GM12878 (cell line): Measurements from ENCODE around the gene TGM2. TPM values are rescaled to one million over a fixed set of nuclear protein-coding genes. Genes with fewer than 3 reads are reported as not detected.

Experiments
- ASH2L ChIP-seq: fragments of 300-600, 200-600 bp; sonication (generic); IDR thresholded peaks from 2 replicates; pipeline ENCODE4 v1.6.1; 2017; ENCODE audit warnings: low read depth, mild to moderate bottlenecking, borderline replicate concordance
- BHLHE40 ChIP-seq, 2 experiments: fragments of 450-650 bp in 1 of 2; IDR thresholded peaks; 2 replicates each; pipeline ENCODE4 v1.6.1; 2011 to 2017; ENCODE audit warnings: low read depth in 2 of 2, borderline replicate concordance in 1 of 2, improper control_type of control experiment in 1 of 2, low read length in 1 of 2, mild to moderate bottlenecking in 1 of 2
- CREB1 ChIP-seq: IDR thresholded peaks from 2 replicates; pipeline ENCODE4 v1.6.1; 2012; ENCODE audit warnings: low read depth, mild to moderate bottlenecking, inconsistent platforms
- EGR1 ChIP-seq, 2 experiments: IDR thresholded peaks; 1 replicate in 1 of 2; 2 replicates in 1 of 2; pipeline ENCODE4 v1.6.1; 2011 to 2012; ENCODE audit warnings: low read depth in 2 of 2, low read length in 2 of 2, borderline replicate concordance in 1 of 2, mild to moderate bottlenecking in 1 of 2, moderate library complexity in 1 of 2
- GATAD2B ChIP-seq: fragments of 450-650 bp; conservative IDR thresholded peaks from 2 replicates; pipeline ENCODE4 v1.6.1; 2017; ENCODE audit warnings: low read depth, mild to moderate bottlenecking, moderate library complexity
- HDGF ChIP-seq: fragments of 450-650 bp; IDR thresholded peaks from 2 replicates; pipeline ENCODE4 v1.6.1; 2016; ENCODE audit warnings: antibody characterized with exemption
- MTA2 ChIP-seq: fragments of 450-650 bp; IDR thresholded peaks from 2 replicates; pipeline ENCODE4 v1.6.1; 2016; ENCODE audit warnings: low read depth, mild to moderate bottlenecking, moderate library complexity
- MXI1 ChIP-seq: fragments of 150-350 bp; IDR thresholded peaks from 2 replicates; pipeline ENCODE4 v1.6.1; 2011; ENCODE audit warnings: low read depth, mild to moderate bottlenecking, inconsistent platforms, low read length, improper control_type of control experiment
- NBN ChIP-seq: fragments of 450-650 bp; IDR thresholded peaks from 2 replicates; pipeline ENCODE4 v1.6.1; 2016
- RAD51 ChIP-seq: fragments of 450-650 bp; IDR thresholded peaks from 2 replicates; pipeline ENCODE4 v1.6.1; 2016; ENCODE audit warnings: moderate library complexity, mild to moderate bottlenecking, inconsistent platforms
- RFX5 ChIP-seq: IDR thresholded peaks from 2 replicates; pipeline ENCODE4 v1.6.1; 2011; ENCODE audit warnings: low read depth, low read length, improper control_type of control experiment
- SIX5 ChIP-seq: IDR thresholded peaks from 2 replicates; pipeline ENCODE4 v1.6.1; 2011; ENCODE audit warnings: mild to moderate bottlenecking, low read depth, low read length, moderate library complexity; ENCODE audit not compliant: severe bottlenecking
- SP1 ChIP-seq: IDR thresholded peaks from one replicate; pipeline ENCODE4 v1.6.1; 2011; ENCODE audit warnings: low read depth, low read length
- SPI1 ChIP-seq: IDR thresholded peaks from 2 replicates; pipeline ENCODE4 v1.6.1; 2011; ENCODE audit warnings: low read depth, mild to moderate bottlenecking, low read length, moderate library complexity, borderline replicate concordance; ENCODE audit not compliant: insufficient read depth
- polyA plus RNA-seq, 11 experiments: library from polyadenylated mRNA; depleted of rRNA in 4 of 11; unstranded in 6 of 11; stranded (reverse) in 5 of 11; fragments of >200 nt; fragmentation: Nextera tagmentation in 4 of 11; fragmentation: Illumina TruSeq in 1 of 11; extraction: Ambion mirVana in 4 of 11; extraction: Trizol in 1 of 11; gene quantifications; 1 replicate in 1 of 11; 2 replicates in 10 of 11; pipeline versions ENCODE4 v1.2.1 to v1.2.3, GENCODE V29; 2011 to 2016; ENCODE audit warnings: inconsistent platforms in 2 of 11, missing spikeins in 2 of 11, low read depth in 1 of 11
- total RNA-seq, 4 experiments: library from RNA; depleted of rRNA in 3 of 4; stranded (reverse); fragments of >200 nt in 3 of 4; fragmentation: Illumina TruSeq in 1 of 4; extraction: Trizol in 1 of 4; gene quantifications; 2 replicates each; pipeline versions ENCODE4 v1.2.1 to v1.2.3, GENCODE V29; 2013 to 2021
- TF ChIP-seq, protein P1 (sequence below): fragments of 150-350 bp; IDR thresholded peaks from 2 replicates; pipeline ENCODE4 v1.6.1; 2014; ENCODE audit warnings: mild to moderate bottlenecking, low read depth, low read length
- TF ChIP-seq, protein P2 (sequence below): IDR thresholded peaks from 2 replicates; pipeline ENCODE4 v1.6.1; 2012; ENCODE audit warnings: improper control_type of control experiment, low read depth, low read length; ENCODE audit not compliant: insufficient replicate concordance
- TF ChIP-seq, protein P3 (sequence below): fragments of 450-650 bp; IDR thresholded peaks from 2 replicates; pipeline ENCODE4 v1.6.1; 2016; ENCODE audit warnings: mild to moderate bottlenecking
- TF ChIP-seq, protein P4 (sequence below): fragments of 450-650 bp; IDR thresholded peaks from 2 replicates; pipeline ENCODE4 v1.6.1; 2017; ENCODE audit warnings: mild to moderate bottlenecking, moderate library complexity

TGM2 gene
- total and polyA plus RNA-seq, 10 of the 15 experiments (the other 5 are each of a cell fraction or from before 2014, with no cell fraction given), result 0.11 to 1.9 (median 0.51) TPM

DNA sequence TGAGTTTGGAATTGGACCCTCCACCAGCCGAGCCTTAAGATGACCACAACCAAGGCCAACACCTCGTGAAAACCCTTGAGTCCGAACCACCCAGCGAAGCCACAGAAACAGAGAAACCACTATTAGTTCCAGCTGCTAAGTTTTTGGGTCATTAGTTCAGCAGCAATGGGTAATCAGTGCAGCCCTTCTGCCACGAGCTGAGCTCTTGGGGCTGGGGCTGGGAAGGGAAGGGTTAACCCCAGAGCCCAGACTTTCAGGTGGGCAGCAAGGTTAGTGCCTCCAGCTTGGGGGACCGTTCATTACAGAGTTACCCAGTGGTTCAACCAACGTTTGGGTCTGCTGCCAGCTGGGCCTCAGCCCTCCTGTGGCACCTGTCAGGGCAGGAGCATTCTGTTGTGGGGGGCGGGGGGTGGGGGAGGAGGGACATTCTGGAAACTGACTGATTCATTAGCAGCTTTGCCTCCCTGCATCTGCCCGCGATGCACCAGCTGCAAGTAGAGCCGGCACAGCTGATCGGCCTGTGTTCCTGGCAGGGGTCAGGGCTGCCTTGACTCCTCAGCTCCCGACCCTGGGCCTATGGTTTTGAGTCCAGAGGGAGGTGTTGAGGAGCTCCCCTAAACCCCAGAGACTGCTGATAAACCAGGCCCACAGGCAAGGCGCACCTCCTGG, 52.7 kb downstream of the TGM2 start (continued):
- TF ChIP-seq, protein P1, sequence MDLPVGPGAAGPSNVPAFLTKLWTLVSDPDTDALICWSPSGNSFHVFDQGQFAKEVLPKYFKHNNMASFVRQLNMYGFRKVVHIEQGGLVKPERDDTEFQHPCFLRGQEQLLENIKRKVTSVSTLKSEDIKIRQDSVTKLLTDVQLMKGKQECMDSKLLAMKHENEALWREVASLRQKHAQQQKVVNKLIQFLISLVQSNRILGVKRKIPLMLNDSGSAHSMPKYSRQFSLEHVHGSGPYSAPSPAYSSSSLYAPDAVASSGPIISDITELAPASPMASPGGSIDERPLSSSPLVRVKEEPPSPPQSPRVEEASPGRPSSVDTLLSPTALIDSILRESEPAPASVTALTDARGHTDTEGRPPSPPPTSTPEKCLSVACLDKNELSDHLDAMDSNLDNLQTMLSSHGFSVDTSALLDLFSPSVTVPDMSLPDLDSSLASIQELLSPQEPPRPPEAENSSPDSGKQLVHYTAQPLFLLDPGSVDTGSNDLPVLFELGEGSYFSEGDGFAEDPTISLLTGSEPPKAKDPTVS, result no peak
- TF ChIP-seq NBN, result no peak
- no peak for TF ChIP-seq SP1
- no peak for TF ChIP-seq CREB1
- peak; percentile 59; the same call in 1 of the 2 replicates for TF ChIP-seq MTA2
- TF ChIP-seq GATAD2B, result no peak
- TF ChIP-seq SPI1, result no peak
- TF ChIP-seq, protein P2, sequence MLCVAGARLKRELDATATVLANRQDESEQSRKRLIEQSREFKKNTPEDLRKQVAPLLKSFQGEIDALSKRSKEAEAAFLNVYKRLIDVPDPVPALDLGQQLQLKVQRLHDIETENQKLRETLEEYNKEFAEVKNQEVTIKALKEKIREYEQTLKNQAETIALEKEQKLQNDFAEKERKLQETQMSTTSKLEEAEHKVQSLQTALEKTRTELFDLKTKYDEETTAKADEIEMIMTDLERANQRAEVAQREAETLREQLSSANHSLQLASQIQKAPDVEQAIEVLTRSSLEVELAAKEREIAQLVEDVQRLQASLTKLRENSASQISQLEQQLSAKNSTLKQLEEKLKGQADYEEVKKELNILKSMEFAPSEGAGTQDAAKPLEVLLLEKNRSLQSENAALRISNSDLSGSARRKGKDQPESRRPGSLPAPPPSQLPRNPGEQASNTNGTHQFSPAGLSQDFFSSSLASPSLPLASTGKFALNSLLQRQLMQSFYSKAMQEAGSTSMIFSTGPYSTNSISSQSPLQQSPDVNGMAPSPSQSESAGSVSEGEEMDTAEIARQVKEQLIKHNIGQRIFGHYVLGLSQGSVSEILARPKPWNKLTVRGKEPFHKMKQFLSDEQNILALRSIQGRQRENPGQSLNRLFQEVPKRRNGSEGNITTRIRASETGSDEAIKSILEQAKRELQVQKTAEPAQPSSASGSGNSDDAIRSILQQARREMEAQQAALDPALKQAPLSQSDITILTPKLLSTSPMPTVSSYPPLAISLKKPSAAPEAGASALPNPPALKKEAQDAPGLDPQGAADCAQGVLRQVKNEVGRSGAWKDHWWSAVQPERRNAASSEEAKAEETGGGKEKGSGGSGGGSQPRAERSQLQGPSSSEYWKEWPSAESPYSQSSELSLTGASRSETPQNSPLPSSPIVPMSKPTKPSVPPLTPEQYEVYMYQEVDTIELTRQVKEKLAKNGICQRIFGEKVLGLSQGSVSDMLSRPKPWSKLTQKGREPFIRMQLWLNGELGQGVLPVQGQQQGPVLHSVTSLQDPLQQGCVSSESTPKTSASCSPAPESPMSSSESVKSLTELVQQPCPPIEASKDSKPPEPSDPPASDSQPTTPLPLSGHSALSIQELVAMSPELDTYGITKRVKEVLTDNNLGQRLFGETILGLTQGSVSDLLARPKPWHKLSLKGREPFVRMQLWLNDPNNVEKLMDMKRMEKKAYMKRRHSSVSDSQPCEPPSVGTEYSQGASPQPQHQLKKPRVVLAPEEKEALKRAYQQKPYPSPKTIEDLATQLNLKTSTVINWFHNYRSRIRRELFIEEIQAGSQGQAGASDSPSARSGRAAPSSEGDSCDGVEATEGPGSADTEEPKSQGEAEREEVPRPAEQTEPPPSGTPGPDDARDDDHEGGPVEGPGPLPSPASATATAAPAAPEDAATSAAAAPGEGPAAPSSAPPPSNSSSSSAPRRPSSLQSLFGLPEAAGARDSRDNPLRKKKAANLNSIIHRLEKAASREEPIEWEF, result no peak
- TF ChIP-seq, protein P3, sequence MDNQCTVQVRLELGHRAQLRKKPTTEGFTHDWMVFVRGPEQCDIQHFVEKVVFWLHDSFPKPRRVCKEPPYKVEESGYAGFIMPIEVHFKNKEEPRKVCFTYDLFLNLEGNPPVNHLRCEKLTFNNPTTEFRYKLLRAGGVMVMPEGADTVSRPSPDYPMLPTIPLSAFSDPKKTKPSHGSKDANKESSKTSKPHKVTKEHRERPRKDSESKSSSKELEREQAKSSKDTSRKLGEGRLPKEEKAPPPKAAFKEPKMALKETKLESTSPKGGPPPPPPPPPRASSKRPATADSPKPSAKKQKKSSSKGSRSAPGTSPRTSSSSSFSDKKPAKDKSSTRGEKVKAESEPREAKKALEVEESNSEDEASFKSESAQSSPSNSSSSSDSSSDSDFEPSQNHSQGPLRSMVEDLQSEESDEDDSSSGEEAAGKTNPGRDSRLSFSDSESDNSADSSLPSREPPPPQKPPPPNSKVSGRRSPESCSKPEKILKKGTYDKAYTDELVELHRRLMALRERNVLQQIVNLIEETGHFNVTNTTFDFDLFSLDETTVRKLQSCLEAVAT, result 0 out of 2 replicates have a peak, but pooled peaks have one; percentile 19
- TF ChIP-seq, protein P4, sequence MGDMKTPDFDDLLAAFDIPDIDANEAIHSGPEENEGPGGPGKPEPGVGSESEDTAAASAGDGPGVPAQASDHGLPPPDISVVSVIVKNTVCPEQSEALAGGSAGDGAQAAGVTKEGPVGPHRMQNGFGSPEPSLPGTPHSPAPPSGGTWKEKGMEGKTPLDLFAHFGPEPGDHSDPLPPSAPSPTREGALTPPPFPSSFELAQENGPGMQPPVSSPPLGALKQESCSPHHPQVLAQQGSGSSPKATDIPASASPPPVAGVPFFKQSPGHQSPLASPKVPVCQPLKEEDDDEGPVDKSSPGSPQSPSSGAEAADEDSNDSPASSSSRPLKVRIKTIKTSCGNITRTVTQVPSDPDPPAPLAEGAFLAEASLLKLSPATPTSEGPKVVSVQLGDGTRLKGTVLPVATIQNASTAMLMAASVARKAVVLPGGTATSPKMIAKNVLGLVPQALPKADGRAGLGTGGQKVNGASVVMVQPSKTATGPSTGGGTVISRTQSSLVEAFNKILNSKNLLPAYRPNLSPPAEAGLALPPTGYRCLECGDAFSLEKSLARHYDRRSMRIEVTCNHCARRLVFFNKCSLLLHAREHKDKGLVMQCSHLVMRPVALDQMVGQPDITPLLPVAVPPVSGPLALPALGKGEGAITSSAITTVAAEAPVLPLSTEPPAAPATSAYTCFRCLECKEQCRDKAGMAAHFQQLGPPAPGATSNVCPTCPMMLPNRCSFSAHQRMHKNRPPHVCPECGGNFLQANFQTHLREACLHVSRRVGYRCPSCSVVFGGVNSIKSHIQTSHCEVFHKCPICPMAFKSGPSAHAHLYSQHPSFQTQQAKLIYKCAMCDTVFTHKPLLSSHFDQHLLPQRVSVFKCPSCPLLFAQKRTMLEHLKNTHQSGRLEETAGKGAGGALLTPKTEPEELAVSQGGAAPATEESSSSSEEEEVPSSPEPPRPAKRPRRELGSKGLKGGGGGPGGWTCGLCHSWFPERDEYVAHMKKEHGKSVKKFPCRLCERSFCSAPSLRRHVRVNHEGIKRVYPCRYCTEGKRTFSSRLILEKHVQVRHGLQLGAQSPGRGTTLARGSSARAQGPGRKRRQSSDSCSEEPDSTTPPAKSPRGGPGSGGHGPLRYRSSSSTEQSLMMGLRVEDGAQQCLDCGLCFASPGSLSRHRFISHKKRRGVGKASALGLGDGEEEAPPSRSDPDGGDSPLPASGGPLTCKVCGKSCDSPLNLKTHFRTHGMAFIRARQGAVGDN, result no peak
- no peak for TF ChIP-seq RAD51
- no peak for TF ChIP-seq SIX5
- no peak for TF ChIP-seq HDGF
- no peak for TF ChIP-seq RFX5
- no peak for TF ChIP-seq ASH2L
- TF ChIP-seq BHLHE40 (IDR thresholded peaks at IDR 0.05; ENCODE audit: borderline replicate concordance in 1 of 2, low read depth in 2 of 2, low read length in 1 of 2), result peak; percentile 33 to 60; a peak in 1 of 4 replicates
- TF ChIP-seq EGR1 (IDR thresholded peaks at IDR 0.05; ENCODE audit: borderline replicate concordance in 1 of 2, low read depth in 2 of 2, low read length in 2 of 2), result no peak
- no peak for TF ChIP-seq MXI1
